Heart left ventricle (tissue), 13 donors: ENCODE measurements around the gene PHLPP1.

Source experiments
- POLR2A ChIP-seq, 2 donors: fragments of 450-650 bp; IDR thresholded peaks; one replicate each; pipeline ENCODE4 v1.6.1; 2017; ENCODE audit warnings: antibody characterized with exemption in 2 of 2, mild to moderate bottlenecking in 2 of 2, moderate library complexity in 2 of 2
- TF ChIP-seq, protein P1 (sequence below), 12 donors: fragments of 200-600 bp; sonication (generic) in 4 of 12; IDR thresholded peaks; one replicate each; pipeline versions ENCODE4 v1.5.0 to v1.8.0; 2018 to 2022; ENCODE audit warnings: antibody characterized with exemption in 12 of 12, mild to moderate bottlenecking in 5 of 12
- donor health status: ischemic (EF 13 %, LVEDD 7.1; RV severe dilation, severe dysfunction).
- donor health status: DM: no; HTN: yes; CAD: no.
- donor health status: DM: no; HTN: no; CAD: no.
- donor health status: ischemic (EF 25% LVEDD 6.9; RV normal size, moderate dysfunction).
- donor health status: ischemic (EF 25% LVEDD 5.7; RV mildly dilated, moderate dysfunction).
- donor health status: ischemic (EF 35%, LVEDD 5.7; RV mildly dilated, moderate dysfunction).
- donor health status: nonischemic (EF 11% LVEDD 7.7; RV severe dilation, severe dysfunction).
- donor health status: DM: yes; HTN: yes; CAD: no.
- donor health status: PGD.
- donor health status: ischemic (EF 29% LVEDD 5.4; RV normal size, mild dysfunction).
- donor health status: nonischemic (EF 23%, LVEDD 6.1; RV moderate dilation, normal function).

GRCh38 chr18:62938487-62938886 is 223.1 kb downstream of the PHLPP1 start:
- TF ChIP-seq, protein P1, sequence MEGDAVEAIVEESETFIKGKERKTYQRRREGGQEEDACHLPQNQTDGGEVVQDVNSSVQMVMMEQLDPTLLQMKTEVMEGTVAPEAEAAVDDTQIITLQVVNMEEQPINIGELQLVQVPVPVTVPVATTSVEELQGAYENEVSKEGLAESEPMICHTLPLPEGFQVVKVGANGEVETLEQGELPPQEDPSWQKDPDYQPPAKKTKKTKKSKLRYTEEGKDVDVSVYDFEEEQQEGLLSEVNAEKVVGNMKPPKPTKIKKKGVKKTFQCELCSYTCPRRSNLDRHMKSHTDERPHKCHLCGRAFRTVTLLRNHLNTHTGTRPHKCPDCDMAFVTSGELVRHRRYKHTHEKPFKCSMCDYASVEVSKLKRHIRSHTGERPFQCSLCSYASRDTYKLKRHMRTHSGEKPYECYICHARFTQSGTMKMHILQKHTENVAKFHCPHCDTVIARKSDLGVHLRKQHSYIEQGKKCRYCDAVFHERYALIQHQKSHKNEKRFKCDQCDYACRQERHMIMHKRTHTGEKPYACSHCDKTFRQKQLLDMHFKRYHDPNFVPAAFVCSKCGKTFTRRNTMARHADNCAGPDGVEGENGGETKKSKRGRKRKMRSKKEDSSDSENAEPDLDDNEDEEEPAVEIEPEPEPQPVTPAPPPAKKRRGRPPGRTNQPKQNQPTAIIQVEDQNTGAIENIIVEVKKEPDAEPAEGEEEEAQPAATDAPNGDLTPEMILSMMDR (IDR thresholded peaks at IDR 0.05), result no peak
- no peak for TF ChIP-seq POLR2A (IDR thresholded peaks at IDR 0.05)
